Kidney (tissue), 14 donors: ENCODE results near the gene ABCA1. TPM values are rescaled to one million over a fixed set of nuclear protein-coding genes. Genes with fewer than 3 reads are reported as not detected.

Experiments used
- DNase-seq, 5 donors: peaks; one replicate each; pipeline ENCODE4 v3.0.0-alpha.2; 2013 to 2020
- FAIRE-seq: peaks from 2 replicates; lab custom pipeline; 2012; peaks lifted over from hg19 to GRCh38; lab: Jason Lieb, UNC
- H3K27ac ChIP-seq, 2 donors: one replicate each; pipeline ENCODE4 v1.7.0; 2013; ENCODE audit warnings: low read depth in 2 of 2, low read length in 2 of 2, inconsistent platforms in 1 of 2
- H3K27me3 ChIP-seq: one replicate; pipeline ENCODE4 v1.7.1; 2013; ENCODE audit warnings: low read length, inconsistent platforms; ENCODE audit not compliant: control insufficient read depth, insufficient read depth
- H3K36me3 ChIP-seq, 3 donors: one replicate each; pipeline versions ENCODE4 v1.7.0 to v1.7.1; 2013; ENCODE audit warnings: low read length in 3 of 3, control low read depth in 1 of 3, inconsistent platforms in 1 of 3; ENCODE audit not compliant: insufficient read depth in 3 of 3, control insufficient read depth in 2 of 3
- H3K4me1 ChIP-seq, 3 donors: one replicate each; pipeline versions ENCODE4 v1.7.0 to v1.7.1; 2013; ENCODE audit warnings: low read length in 3 of 3, inconsistent platforms in 1 of 3, low read depth in 1 of 3; ENCODE audit not compliant: control insufficient read depth in 2 of 3, insufficient read depth in 2 of 3
- H3K4me3 ChIP-seq, 3 donors: one replicate each; pipeline versions ENCODE4 v1.7.0 to v1.8.1; 2013; ENCODE audit warnings: low read length in 3 of 3, control low read depth in 1 of 3, inconsistent platforms in 1 of 3
- H3K9ac ChIP-seq, 3 donors: one replicate each; pipeline versions ENCODE4 v1.7.0 to v1.7.1; 2013; ENCODE audit warnings: low read length in 3 of 3, control low read depth in 1 of 3, inconsistent platforms in 1 of 3
- H3K9me3 ChIP-seq, 3 donors: one replicate each; pipeline versions ENCODE4 v1.7.0 to v1.7.1; 2013; ENCODE audit warnings: low read length in 3 of 3, control low read depth in 1 of 3, inconsistent platforms in 1 of 3; ENCODE audit not compliant: control insufficient read depth in 2 of 3, insufficient read depth in 1 of 3
- intact Hi-C: fragments of 100-400 bp; cut with DNase I; formaldehyde crosslinking; loops from one replicate; pipeline ENCODE4 v1.11.1; 2022
- polyA plus RNA-seq: library from polyadenylated mRNA; stranded (reverse); fragments of 350-450 nt; fragmentation: Illumina TruSeq; extraction: RNeasy Lipid Tissue Mini Kit (QIAGEN cat#74804); gene quantifications from one replicate; pipeline ENCODE4 v1.2.3, GENCODE V29; 2014; ENCODE audit warnings: low read depth, low replicate concordance; ENCODE audit not compliant: insufficient read depth
- total RNA-seq: library from RNA; stranded (reverse); fragmentation: NEBNext Ultra II Directional; extraction: Animal tissue kit (Norgen Biotek cat#: 25700); gene quantifications from one replicate; pipeline ENCODE4 v1.2.1, GENCODE V29; 2021
- TF ChIP-seq, protein P1 (sequence below): IDR thresholded peaks from 3 replicates; pipeline ENCODE4 v1.5.1; 2012; ENCODE audit warnings: mild to moderate bottlenecking, moderate library complexity, borderline replicate concordance; ENCODE audit not compliant: insufficient read depth; ENCODE audit errors: extremely low read depth
- donor health status: control.
- donor health status: control.
- donor health status: control.
- donor health status: control.
- donor health status: control.
- donor health status: DM: yes; HTN: yes; CAD: no.
- donor health status: Normal renal cell carcinoma (clear cell type).

ABCA1 gene
- total and polyA plus RNA-seq, 2 donors from 2014 or later = 1.4 to 26.1 TPM

GRCh38 chr9:104835161-104835560, 92.8 kb downstream of the ABCA1 start:
- TF ChIP-seq, protein P1, sequence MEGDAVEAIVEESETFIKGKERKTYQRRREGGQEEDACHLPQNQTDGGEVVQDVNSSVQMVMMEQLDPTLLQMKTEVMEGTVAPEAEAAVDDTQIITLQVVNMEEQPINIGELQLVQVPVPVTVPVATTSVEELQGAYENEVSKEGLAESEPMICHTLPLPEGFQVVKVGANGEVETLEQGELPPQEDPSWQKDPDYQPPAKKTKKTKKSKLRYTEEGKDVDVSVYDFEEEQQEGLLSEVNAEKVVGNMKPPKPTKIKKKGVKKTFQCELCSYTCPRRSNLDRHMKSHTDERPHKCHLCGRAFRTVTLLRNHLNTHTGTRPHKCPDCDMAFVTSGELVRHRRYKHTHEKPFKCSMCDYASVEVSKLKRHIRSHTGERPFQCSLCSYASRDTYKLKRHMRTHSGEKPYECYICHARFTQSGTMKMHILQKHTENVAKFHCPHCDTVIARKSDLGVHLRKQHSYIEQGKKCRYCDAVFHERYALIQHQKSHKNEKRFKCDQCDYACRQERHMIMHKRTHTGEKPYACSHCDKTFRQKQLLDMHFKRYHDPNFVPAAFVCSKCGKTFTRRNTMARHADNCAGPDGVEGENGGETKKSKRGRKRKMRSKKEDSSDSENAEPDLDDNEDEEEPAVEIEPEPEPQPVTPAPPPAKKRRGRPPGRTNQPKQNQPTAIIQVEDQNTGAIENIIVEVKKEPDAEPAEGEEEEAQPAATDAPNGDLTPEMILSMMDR = no peak
- Histone ChIP-seq H3K9ac (no peak overlapping the region), H3K36me3 (peaks cover 3 to 35% (median 11%) of the 10 kb centered on the region in 3 donors), H3K27me3 (no peaks in the 10 kb centered on the region), H3K27ac (no peak overlapping the region), H3K4me3 (no peak overlapping the region), H3K4me1 (no peaks in the 10 kb centered on the region), H3K9me3 (no peaks in the 10 kb centered on the region)
- FAIRE-seq (no peak), DNase-seq (no peak)
- intact Hi-C loops = no loop called here

GRCh38 chr9:104833696-104834095, 94.3 kb downstream of the ABCA1 start:
- Histone ChIP-seq H3K4me1 (no peaks in the 10 kb centered on the region), H3K27ac (no peak overlapping the region), H3K4me3 (no peak overlapping the region), H3K36me3 (peaks cover 3 to 37% (median 18%) of the 10 kb centered on the region in 3 donors), H3K9me3 (no peaks in the 10 kb centered on the region), H3K9ac (no peak overlapping the region), H3K27me3 (no peaks in the 10 kb centered on the region)
- no peak for DNase-seq
- intact Hi-C loops = no loop called here
- TF ChIP-seq, protein P1 = no peak
- FAIRE-seq = no peak

- H3K36me3 ChIP-seq = peaks cover 3 to 52% (median 27%) of the 10 kb centered on the region in 3 donors
- TF ChIP-seq, protein P1 = no peak
- intact Hi-C loops = no loop called here
- DNase-seq (no peak), FAIRE-seq (no peak)
- no peak overlapping the region for H3K27ac ChIP-seq
- H3K9me3 ChIP-seq = no peaks in the 10 kb centered on the region
- H3K4me3 ChIP-seq = no peak overlapping the region
- no peaks in the 10 kb centered on the region for H3K4me1 ChIP-seq
- no peak overlapping the region for H3K9ac ChIP-seq
- H3K27me3 ChIP-seq = no peaks in the 10 kb centered on the region
Measured at GRCh38 chr9:104831681-104832080, 96.3 kb downstream of the ABCA1 start.

DNA sequence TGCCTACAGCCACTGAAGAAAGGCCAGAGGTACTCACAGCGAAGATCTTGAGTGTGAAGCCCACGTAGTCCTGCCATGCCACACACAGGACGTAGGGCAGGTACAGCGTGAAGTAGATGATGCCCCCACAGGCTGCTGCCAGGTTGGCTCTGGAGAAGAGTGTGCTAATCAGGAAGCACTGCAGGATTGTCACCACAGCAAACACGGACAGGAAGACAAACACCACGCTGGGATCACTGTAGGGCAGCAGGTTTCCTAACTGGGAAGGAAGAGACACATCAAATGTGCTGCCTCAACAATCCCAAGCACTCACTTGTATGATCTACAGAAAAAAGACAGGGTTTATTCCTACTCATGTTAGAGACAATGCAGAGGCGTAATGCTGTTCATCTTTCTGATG, 101.0 kb downstream of the ABCA1 start:
- no peak overlapping the region for H3K9ac ChIP-seq
- H3K36me3 ChIP-seq = peaks cover 8 to 52% (median 37%) of the 10 kb centered on the region in 3 donors
- DNase-seq = no peak
- H3K27ac ChIP-seq = no peak overlapping the region
- H3K4me3 ChIP-seq = no peak overlapping the region
- H3K27me3 ChIP-seq = no peaks in the 10 kb centered on the region
- no peaks in the 10 kb centered on the region for H3K9me3 ChIP-seq
- TF ChIP-seq, protein P1 = no peak
- no peak for FAIRE-seq
- intact Hi-C loops = no loop called here
- peaks cover 2 to 18% (median 4%) of the 10 kb centered on the region in 3 donors for H3K4me1 ChIP-seq
